ENCODE measurements around the gene TCAF1. TPM values are rescaled to one million over a fixed set of nuclear protein-coding genes. Genes with fewer than 3 reads are reported as not detected.

Gene TCAF1
- total RNA-seq, 1 donor, result 77.1 TPM

GRCh38 chr7:143886826-143887477 is 15.0 kb downstream of the TCAF1 start:
- Histone ChIP-seq H3K36me3 (ENCODE audit: insufficient read depth, low read length) (no peaks in the 10 kb centered on the region), H3K27ac (ENCODE audit: low read depth, low read length) (no peak overlapping the region), H4K20me1 (ENCODE audit: insufficient read depth, low read length) (peaks cover 14% of the 10 kb centered on the region), H3K79me2 (ENCODE audit: insufficient read depth, low read length) (peaks cover 58% of the 10 kb centered on the region), H3K4me3 (ENCODE audit: insufficient read depth, low read length) (no peak overlapping the region), H3K9me3 (ENCODE audit: low read depth, low read length) (no peaks in the 10 kb centered on the region), H3K4me1 (ENCODE audit: insufficient read depth, low read length) (peaks cover 22% of the 10 kb centered on the region), H3K27me3 (ENCODE audit: insufficient read depth, low read length) (no peaks in the 10 kb centered on the region), H2AFZ (ENCODE audit: low read length) (no peak overlapping the region), H3K4me2 (ENCODE audit: insufficient read depth, low read length) (no peak overlapping the region)
- DNase-seq (ENCODE audit: insufficient read length, low spot score, missing footprints), result no peak
- no peak for TF ChIP-seq CTCF (IDR thresholded peaks at IDR 0.05; ENCODE audit: extremely low read depth, low read depth, low read length)

GRCh38 chr7:143885951-143886350 is 16.0 kb downstream of the TCAF1 start:
- no peak overlapping the region for H3K27ac ChIP-seq (ENCODE audit: low read depth, low read length)
- H3K79me2 ChIP-seq (ENCODE audit: insufficient read depth, low read length), result peaks cover 56% of the 10 kb centered on the region
- H3K36me3 ChIP-seq (ENCODE audit: insufficient read depth, low read length), result no peaks in the 10 kb centered on the region
- no peak overlapping the region for H3K4me3 ChIP-seq (ENCODE audit: insufficient read depth, low read length)
- H3K4me1 ChIP-seq (ENCODE audit: insufficient read depth, low read length), result peaks cover 25% of the 10 kb centered on the region
- no peak overlapping the region for H2AFZ ChIP-seq (ENCODE audit: low read length)
- H3K27me3 ChIP-seq (ENCODE audit: insufficient read depth, low read length), result no peaks in the 10 kb centered on the region
- peaks cover 13% of the 10 kb centered on the region for H4K20me1 ChIP-seq (ENCODE audit: insufficient read depth, low read length)
- peak overlapping the region; percentile 82 for H3K4me2 ChIP-seq (ENCODE audit: insufficient read depth, low read length)
- no peak for DNase-seq (ENCODE audit: insufficient read length, low spot score, missing footprints)
- no peak for TF ChIP-seq CTCF (IDR thresholded peaks at IDR 0.05; ENCODE audit: extremely low read depth, low read depth, low read length)
- H3K9me3 ChIP-seq (ENCODE audit: low read depth, low read length), result no peaks in the 10 kb centered on the region

- peak overlapping the region; percentile 92 for H2AFZ ChIP-seq (ENCODE audit: low read length)
- no peaks in the 10 kb centered on the region for H3K27me3 ChIP-seq (ENCODE audit: insufficient read depth, low read length)
- peaks cover 57% of the 10 kb centered on the region for H3K79me2 ChIP-seq (ENCODE audit: insufficient read depth, low read length)
- no peaks in the 10 kb centered on the region for H3K9me3 ChIP-seq (ENCODE audit: low read depth, low read length)
- peak; percentile 97 for DNase-seq (ENCODE audit: insufficient read length, low spot score, missing footprints)
- H3K36me3 ChIP-seq (ENCODE audit: insufficient read depth, low read length), result no peaks in the 10 kb centered on the region
- H3K27ac ChIP-seq (ENCODE audit: low read depth, low read length), result peak overlapping the region; percentile 26
- no peak for TF ChIP-seq CTCF (IDR thresholded peaks at IDR 0.05; ENCODE audit: extremely low read depth, low read depth, low read length)
- peaks cover 13% of the 10 kb centered on the region for H4K20me1 ChIP-seq (ENCODE audit: insufficient read depth, low read length)
- H3K4me3 ChIP-seq (ENCODE audit: insufficient read depth, low read length), result peak overlapping the region; percentile 90
- H3K4me1 ChIP-seq (ENCODE audit: insufficient read depth, low read length), result peaks cover 25% of the 10 kb centered on the region
- H3K4me2 ChIP-seq (ENCODE audit: insufficient read depth, low read length), result peak overlapping the region; percentile 82
These were observed 16.9 kb downstream of the TCAF1 start for GRCh38 chr7:143884969-143885559.

- Histone ChIP-seq H3K27me3 (ENCODE audit: insufficient read depth, low read length) (no peaks in the 10 kb centered on the region), H2AFZ (ENCODE audit: low read length) (peak overlapping the region; percentile 92), H3K4me1 (ENCODE audit: insufficient read depth, low read length) (peaks cover 25% of the 10 kb centered on the region), H3K27ac (ENCODE audit: low read depth, low read length) (peak overlapping the region; percentile 26), H3K4me2 (ENCODE audit: insufficient read depth, low read length) (peak overlapping the region; percentile 82), H3K4me3 (ENCODE audit: insufficient read depth, low read length) (peak overlapping the region; percentile 90), H4K20me1 (ENCODE audit: insufficient read depth, low read length) (peaks cover 15% of the 10 kb centered on the region), H3K36me3 (ENCODE audit: insufficient read depth, low read length) (no peaks in the 10 kb centered on the region), H3K79me2 (ENCODE audit: insufficient read depth, low read length) (peaks cover 59% of the 10 kb centered on the region), H3K9me3 (ENCODE audit: low read depth, low read length) (no peaks in the 10 kb centered on the region)
- no peak for TF ChIP-seq CTCF (IDR thresholded peaks at IDR 0.05; ENCODE audit: extremely low read depth, low read depth, low read length)
- DNase-seq (ENCODE audit: insufficient read length, low spot score, missing footprints), result peak; percentile 71
These were observed 17.6 kb downstream of the TCAF1 start for GRCh38 chr7:143884241-143884968.

All from osteoblast (primary cell).